Cerebellar cortex (tissue), 1 donor: ENCODE results near the gene CCDC27.
"Not testable (repeated sequence)": the region's sequence is repeated elsewhere in the genome, so short reads cannot be mapped to it uniquely, and the experiment has no call there.

Experiments used
- DNase-seq: peaks from one replicate; pipeline ENCODE4 v3.0.0-alpha.2; 2015; ENCODE audit warnings: low spot score

CCDC27 gene

DNA sequence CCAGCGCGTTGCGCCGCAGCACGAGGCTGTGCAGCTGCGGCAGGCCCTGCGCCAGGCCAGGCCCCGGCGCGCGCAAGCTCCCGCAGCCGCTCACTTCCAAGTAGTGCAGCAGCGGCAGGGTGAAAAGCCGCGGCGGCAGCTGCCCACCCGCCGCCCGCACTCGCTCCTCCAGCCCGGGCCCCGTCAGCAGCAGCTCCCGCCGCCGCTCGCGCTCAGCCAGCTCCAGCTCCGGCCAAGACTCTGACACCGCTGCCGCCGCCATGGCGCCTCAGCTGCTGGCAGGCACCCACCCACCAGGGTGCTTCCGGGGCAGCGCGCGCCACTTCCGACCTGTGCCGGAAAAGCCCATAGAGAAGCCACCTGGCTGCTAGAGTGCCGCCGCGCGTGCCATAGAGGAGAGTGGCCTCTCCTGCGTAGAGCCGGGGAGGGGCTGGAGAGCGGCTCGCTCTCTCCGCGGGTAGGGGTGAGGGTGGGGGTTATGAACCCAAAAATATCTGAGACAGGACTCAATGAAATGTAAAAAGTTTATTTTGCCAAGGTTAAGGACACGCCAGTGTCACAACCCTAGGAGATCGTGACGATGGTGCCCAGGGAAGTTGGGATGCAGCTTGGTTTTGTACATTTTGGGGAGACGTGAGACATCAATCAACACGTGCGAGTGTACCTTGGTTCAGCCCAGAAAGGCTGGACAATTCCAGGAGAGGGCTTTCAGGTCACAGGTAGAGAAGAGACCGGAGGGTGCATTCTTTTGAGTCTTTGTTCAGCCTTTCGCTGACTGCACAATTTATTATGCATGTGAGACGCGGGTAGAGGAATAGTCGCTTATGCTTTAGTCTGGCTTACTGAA is 44.2 kb downstream of the CCDC27 start, which contains the start of gene LRRC47:
LRRC47 (minus strand) TSS at position 284 of the 847 bp plus-strand sequence; CDS start at position 262, 22 bp downstream.
- peak; percentile 93 for DNase-seq

DNA sequence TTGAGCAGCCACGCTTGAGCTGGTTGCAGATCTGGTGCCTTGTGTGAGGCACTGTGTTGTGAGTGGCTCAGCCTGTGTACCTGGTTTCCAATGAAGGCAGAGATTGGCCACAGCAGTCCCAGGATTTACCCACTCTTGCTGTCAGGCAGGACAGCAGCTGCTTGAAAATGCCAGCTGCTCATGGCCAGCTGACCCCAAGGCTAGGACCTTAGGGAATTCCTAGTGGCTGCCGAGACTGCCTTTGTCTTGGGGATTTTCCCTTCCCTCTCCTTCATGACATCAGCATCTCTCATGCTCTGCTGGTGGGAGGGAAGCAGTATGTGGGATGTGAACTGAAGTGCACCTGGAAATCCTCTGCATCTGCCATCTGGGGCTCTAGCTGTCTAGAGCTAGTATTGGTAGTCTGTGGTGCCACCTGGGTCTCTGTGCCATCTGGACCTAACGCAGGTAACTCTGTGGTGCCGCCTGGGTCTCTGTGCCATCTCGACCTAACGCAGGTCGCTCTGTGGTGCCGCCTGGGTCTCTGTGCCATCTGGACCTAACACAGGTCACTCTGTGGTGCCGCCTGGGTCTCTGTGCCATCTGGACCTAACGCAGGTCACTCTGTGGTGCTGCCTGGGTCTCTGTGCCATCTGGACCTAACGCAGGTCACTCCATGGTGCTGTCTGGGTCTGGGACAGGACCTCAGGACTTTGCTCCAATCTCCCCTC is 47.9 kb downstream of the CCDC27 start:
- peak; percentile 68 for DNase-seq

DNA sequence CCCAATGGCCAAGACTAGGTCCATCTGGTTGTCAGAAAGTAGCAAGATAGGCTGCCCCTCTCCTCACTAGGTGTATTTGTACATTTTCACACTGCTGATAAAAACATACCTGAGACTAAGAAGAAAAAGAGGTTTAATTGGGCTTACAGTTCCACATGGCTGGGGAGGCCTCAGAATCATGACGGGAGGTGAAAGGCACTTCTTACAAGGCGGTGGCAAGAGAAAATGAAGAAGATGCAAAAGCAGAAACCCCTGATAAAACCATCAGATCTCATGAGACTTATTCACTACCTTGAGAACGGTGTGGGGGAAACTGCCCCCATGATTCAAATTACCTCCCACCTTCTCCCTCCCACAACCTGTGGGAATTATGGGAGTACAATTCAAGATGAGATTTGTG is 48.5 kb downstream of the CCDC27 start:
- not testable (repeated sequence) for DNase-seq

DNA sequence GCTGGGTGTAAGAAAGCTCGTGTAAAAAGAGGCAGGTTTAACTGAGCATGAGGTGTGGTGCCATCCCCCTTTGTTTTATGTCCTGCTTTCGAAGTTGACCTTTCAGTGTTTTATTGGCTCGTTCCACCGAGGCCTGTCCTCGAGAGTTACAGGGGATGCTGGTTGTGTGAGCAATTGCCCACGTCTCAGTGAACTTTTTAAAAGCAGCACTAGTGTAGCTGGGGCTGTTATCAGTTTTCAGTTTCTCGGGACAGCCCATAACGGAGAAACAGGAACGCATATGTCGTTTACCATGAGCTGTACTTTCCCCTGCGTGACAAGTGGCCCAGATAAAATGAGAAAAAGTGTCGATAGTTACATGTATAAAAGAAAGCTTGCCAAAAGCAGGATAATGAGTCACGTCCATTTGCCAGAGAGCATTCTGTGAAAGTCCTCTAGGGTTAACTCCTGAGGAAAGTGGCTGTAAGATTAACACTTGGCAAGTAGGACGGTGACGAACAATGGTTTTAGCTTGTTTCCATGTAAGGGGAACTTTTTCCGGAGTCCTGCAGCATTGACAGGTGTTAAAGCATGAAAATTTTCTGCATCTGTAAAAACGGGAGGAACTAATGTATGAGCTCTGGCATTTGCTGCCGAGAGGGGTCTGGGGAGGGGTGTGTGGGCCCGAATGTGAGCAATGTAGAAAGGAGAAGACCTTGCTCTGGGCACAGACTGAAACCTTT is 51.8 kb downstream of the CCDC27 start:
- no peak for DNase-seq

DNA sequence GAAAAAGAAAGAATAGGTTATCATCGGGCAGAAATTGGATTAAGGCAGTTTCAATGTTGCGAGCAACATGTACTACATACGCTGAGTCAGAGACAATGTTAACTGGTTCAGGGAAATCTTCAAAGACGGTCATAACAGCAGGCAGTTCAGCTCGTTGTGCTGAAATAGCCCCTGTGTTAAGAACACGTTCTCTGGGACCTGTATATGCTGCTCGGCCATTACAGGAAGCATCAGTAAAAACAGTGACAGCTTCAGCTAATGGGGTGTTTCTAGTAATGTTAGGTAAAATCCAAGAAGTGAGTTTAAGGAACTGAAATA is 52.3 kb downstream of the CCDC27 start:
- DNase-seq: not testable (repeated sequence)

DNA sequence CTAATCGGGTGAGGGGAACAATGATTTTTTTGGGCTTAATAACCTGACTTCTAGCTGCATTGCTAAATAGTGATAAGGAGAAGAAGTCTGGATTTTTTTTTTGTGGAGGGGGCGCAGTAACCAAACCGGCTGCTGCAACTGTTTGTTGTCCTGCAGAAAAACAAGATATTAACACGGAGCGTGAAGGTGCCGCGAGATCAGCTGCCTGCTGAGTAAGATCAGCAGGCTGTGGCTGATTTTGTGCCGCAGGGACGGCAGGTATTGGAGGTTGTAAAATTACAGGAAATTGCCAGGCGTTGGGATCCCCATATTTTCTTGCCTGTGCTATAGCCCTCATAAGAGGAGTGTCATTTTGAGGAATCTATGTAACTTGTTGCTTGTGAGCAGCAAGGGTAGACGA is 52.8 kb downstream of the CCDC27 start:
- DNase-seq: no peak

DNA sequence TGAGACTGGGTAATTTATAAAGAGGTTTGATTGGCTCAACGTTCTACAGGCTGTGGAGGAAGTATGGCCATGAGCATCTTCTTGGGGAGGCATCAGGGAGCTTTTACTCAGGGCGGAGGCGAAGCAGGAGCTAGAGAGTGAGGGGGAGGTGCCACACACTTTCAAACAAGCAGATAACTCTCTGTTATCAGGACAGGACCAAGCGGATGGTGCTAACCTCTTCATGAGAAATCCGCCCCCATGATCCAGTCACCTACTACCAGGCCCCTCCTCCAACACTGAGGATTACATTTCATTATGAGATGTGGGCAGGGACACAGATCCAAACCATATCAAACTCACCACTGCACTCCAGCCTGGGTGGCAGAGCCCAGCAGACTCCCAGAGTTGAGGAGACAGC is 55.5 kb downstream of the CCDC27 start:
- no peak for DNase-seq

DNA sequence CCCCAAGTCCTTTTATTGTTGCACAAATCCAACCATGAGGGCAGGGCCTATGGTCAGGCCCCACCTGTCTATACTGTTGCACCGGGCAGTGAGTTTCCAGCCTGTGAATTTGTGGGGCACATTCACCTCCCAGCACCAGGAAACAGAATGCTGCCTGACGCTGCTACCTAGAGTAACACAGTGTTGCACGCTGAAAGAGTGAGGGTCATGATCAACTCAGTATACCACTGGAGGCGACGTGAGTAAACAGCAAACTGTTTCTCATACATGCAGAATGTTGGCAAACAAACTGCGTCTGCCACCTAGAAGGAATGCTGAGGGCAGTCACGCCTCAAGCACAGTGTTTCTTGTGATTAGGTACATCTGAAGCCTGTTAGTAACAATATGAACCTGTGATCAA is 57.4 kb downstream of the CCDC27 start:
- no peak for DNase-seq

DNA sequence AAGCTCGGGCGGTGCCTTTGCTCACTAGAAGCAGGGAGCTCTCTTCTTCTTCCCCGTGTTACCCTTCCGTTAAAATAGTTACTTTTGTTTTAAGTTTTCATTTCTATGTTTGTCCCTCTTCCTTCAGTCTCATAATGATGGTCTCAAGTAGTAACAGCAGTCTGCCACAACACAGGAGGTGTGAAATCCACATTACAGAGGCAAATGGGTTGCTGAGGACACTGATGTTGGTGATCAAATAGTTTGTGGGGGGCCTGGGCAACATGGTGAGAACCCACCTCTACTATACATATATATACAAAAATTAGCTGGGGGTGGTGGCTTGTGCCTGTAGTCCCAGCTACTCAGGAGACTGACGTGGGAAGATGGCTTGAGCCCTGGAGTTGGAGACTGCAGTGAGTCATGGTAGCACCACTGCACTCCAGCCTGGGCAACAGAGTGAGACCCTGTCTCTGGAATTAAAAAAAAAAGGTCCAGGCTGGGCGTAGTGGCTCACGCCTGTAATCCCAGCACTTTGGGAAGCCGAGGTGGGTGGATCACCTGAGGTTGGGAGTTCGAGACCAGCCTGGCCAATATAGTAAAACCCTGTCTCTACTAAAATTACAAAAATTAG is 58.0 kb downstream of the CCDC27 start:
- DNase-seq: not testable (repeated sequence)

DNA sequence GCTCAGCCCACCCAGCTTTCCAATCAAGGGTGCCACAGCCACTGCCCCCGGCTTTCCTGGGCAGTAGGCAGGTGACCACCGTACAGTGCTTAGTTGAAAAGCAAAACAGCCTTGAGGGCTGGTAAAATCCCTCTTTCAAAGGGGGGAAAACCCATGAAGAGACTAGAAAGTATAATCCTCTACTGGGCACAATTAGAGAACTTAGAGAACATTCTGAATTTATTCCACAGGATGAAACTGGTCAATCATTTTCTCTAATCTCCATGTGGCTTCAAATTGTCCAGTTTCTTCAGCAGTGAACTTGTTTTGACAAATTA is 59.3 kb downstream of the CCDC27 start:
- DNase-seq: no peak

DNA sequence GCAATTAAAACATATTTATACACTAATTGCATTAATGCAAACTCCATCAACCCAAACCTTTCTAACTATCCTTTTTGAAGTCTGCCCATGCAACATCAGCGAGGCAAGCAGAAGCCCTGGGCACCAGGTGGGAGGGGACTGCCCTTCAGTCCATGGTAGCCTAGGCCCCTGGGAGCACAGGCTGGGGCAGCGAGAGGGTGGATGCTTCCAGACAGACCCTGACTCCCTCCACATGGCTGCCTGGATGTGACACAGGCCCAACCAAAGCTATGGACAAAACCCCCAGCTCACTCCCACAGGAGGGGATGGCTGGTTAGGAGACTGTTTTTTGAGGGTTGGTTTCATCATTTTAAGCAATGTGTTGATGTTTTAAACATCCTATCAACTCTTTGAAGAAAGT is 61.8 kb downstream of the CCDC27 start:
- DNase-seq: no peak

DNA sequence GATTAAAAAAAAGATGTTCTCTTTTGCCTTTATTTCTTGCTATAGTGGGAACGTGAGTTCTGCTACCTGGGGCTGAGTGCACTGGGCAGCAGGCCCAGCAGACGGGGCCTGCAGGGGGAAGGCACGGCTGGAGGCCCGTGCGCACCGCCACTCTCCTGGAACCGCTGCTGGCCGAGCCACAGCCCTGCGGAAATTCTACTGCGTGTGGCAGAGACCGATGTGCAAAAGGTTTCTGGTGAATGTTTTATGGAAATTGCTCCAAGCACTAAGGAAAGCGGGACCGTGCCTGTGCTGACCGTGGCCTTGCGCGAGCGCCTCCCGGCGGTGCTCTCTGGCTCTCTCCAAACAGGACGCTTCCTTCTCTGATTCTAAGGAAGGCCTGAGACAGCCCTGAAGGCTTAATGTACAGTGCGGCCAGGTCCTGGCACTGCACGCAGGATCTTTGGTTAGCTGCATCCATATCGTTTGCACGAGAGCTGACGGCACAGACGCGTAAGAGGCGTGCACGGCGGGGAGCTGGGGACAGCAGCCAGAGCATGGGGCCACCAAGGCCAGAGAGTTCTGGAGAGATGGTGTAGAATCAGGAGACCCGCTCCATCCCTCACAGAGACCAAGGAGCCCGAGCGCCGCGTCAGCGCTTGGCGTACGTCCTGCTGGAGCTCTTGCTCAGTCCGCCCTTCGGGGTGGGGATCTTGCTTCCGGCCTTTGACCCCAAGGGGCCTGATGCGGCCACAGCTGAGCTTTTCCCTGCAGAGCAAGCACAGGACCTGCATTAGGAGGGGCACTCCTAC is 62.7 kb downstream of the CCDC27 start:
- DNase-seq: no peak

DNA sequence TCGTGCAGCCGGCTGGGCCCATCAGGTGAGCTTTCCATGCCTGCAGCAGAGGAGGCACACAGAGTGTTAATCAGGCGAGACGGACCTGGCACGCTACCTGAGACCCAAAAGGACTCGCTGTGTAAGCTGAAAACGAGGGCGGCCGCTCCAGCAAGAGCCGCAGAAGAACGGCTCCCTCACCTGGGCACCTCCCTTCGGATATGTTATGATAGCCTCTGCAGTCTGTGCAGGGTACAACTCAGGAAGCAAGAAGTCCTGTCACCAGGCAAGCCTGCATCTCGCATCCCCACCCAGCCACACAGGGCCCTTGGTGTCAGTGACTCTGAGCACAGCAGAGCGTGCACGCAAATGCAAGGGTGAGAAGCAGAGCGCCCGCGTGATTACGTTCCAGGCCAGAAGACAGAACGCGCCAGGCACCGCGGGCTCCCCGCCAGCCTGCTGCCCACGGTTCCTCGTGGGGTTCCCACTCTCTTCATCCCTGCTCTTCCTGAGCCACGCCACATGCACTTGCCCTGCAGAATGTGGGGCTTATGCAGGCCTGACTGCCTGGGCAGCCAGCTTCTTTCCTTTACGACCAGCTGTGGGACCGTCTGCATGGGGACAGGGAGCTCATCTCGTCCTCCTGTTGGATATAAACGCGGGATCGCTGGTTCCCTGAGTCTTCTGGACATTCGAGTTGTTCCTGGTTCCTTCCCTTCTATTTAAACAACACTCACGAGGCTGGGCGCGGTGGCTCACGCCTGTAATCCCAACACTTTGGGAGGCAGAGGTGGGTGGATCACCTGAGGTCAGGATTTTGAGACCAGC is 64.3 kb downstream of the CCDC27 start:
- peak; percentile 57 for DNase-seq

DNA sequence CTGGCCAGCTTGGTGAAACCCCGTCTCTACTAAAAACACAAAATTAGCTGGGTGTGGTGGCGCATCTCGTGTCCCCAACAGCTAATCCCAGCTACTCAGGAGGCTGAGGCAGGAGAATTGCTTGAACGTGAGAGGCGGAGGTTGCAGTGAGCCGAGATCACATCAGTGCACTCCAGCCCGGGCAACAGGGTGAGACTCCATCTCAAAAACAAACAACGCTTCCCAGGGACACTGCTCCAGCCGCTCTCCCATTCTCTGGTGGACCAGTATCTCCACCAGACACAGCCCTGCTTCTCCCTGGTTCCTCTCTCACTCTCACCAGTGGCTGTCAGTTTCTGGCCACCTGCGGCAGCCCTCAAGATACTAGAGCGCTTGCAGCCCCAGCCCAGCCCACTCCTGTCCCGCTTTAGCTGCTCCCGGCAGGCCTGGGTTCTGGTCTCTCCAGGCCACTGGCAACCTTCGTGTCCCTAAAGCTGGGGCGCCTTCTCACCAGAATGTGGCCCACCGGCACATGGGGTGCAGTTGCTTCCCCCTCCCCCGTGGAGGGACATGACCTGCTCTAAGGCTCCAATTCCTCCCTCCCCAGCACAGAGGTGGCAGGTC is 65.0 kb downstream of the CCDC27 start:
- no peak for DNase-seq

DNA sequence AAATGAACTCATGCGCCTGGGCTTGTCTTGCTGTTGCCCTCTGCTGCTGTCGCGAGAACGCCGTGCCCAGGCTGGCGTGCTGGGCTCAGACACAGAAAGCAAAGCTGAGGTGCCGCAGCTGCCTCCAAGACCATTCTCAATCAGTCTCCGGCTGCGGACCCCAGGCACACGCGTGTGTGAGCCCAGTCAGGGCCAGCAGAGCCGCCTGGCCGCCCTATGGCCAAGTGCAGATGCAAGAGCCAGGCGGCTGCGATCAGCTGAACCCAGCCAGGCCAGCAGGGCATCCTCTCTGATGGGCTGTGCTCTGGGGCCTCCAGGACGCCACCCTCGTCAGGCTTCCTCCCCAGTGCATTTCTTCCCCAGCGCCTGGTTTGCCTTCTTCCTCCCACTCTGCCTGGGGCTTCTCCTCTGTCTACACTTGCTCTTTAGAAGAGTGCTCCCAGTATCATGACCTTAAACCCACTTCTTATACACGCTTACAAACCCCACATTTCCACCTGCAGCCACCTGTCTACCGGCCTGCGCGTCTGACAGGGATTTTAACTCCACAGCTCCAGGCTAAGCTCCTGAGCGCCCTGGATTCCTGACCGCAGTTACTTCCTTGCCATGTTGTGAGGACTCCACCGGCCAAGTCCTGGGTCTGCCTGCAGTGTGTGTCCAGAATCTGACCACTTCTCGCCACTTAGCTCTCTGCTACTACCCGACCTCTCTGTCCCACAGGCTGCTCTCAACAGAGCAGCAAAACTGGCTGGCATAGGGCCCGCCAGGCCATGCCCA is 65.8 kb downstream of the CCDC27 start:
- DNase-seq: no peak

DNA sequence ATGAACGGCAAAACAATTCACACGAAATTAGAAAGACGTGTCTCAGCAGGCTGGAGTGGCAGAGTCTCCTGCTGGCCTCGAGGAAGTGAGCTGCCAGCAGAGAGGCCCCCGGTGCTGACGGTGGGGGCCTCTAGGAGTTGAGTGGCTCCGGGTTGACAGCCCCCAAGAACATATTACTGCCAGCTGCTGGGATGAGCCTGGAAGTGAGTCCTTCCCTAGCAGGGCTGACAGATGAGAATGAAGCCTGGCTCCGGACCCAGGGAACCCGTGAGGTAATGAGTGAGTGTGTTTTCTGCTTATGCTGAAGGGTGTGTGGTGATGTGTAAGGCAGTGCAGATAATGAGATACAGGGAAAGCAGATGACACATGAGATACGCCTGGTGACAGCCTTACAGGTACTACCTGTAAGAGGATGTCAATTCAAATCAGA is 67.5 kb downstream of the CCDC27 start:
- DNase-seq: peak; percentile 4

DNA sequence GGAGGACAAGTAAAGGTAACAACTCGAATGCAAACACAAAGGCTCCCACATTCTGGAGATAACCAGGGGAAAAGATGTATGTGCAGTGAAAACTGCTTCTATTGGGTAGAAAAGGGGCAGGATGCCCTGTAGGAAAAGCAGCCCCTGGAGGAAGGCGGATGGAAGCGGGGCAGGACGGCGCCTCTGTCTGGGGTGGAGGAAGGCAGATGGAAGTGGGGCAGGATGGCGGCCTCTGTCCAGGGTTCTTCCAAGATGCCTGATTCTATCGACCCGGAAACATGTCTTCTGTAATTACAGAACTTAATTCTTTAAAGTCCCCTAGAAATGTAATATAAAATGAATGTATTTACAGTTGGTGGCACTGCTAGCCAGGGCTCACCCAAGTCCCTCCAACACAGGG is 68.1 kb downstream of the CCDC27 start:
- no peak for DNase-seq

DNA sequence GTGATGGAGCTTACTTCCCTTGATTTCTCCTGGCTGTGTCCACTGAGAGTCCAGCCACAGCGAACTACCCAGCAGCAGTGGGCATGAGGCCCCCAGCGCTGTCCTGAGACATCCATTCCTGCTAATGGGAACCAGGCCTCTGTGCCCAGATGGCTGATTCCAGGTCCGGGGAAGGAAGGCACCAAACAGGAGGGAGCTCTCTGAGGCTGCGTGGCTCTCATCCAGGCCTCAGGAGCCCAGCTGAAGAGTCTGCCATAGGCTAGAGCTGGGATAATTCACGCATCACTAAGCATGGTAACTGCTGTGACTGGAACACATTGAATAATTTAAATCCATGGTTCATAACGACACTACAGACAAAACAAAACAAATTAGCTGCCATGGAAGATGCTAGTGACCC is 68.8 kb downstream of the CCDC27 start:
- peak; percentile 95 for DNase-seq
